B cell (primary cell): ENCODE measurements around the gene CDK2. TPM values are rescaled to one million over a fixed set of nuclear protein-coding genes. Genes with fewer than 3 reads are reported as not detected.
"Not testable (repeated sequence)": the region's sequence is repeated elsewhere in the genome, so short reads cannot be mapped to it uniquely, and the experiment has no call there.

Experiments used
- ATAC-seq: fragments of 200-7000 bp; cut with Tn5 transposase; one replicate; pipeline ENCODE4 v1.10.0; 2021; ENCODE audit warnings: low read depth, mild to moderate bottlenecking, moderate number of reproducible peaks, moderate library complexity
- CTCF ChIA-PET: fragments of 350-600 bp; sonication (Branson Sonifier 250); formaldehyde crosslinking; loops from one replicate; lab custom pipeline; 2021; ENCODE audit warnings: antibody characterized with exemption, inconsistent platforms; lab: Charles Lee
- POLR2A ChIA-PET: fragments of 350-600 bp; sonication (Branson Sonifier 250); formaldehyde crosslinking; loops from one replicate; lab custom pipeline; 2021; ENCODE audit warnings: antibody characterized with exemption; lab: Charles Lee
- DNase-seq: peaks from one replicate; pipeline ENCODE4 v3.0.0; 2013
- H2AFZ ChIP-seq: 2 replicates; pipeline ENCODE4 v1.6.1; 2012; ENCODE audit warnings: mild to moderate bottlenecking, low read depth, low read length; ENCODE audit not compliant: insufficient read depth, poor library complexity, severe bottlenecking
- H3K27ac ChIP-seq, 2 donors: 1 replicate in 1 of 2; 2 replicates in 1 of 2; pipeline ENCODE4 v1.5.1; 2012 to 2013; ENCODE audit warnings: low read length in 2 of 2, mild to moderate bottlenecking in 2 of 2, moderate library complexity in 1 of 2
- H3K27me3 ChIP-seq, 4 experiments: fragments of 200-600 bp in 1 of 4; sonication (generic) in 1 of 4; replicated peaks in 1 of 4; 1 replicate in 2 of 4; 2 replicates in 2 of 4; pipeline versions ENCODE4 v1.6.1 to v1.7.0; 2013 to 2016; ENCODE audit warnings: low read length in 3 of 4, mild to moderate bottlenecking in 2 of 4, mixed read lengths in 1 of 4, moderate library complexity in 1 of 4; ENCODE audit not compliant: insufficient read depth in 4 of 4, control insufficient read depth in 3 of 4; ENCODE audit errors: control extremely low read depth in 1 of 4
- H3K36me3 ChIP-seq, 2 experiments: replicated peaks in 1 of 2; 1 replicate in 1 of 2; 2 replicates in 1 of 2; pipeline versions ENCODE4 v1.6.1 to v1.7.1; 2013; ENCODE audit warnings: low read length in 1 of 2; ENCODE audit not compliant: insufficient read depth in 2 of 2, control insufficient read depth in 1 of 2; ENCODE audit errors: control extremely low read depth in 1 of 2, extremely low read depth in 1 of 2
- H3K4me1 ChIP-seq, 2 donors: fragments of 200-600 bp in 1 of 2; sonication (generic) in 1 of 2; 1 replicate in 1 of 2; 2 replicates in 1 of 2; pipeline versions ENCODE4 v1.5.1 to v1.6.1; 2013 to 2017; ENCODE audit warnings: low read length in 2 of 2; ENCODE audit not compliant: control insufficient read depth in 2 of 2, insufficient read depth in 2 of 2
- H3K4me2 ChIP-seq: replicated peaks from 2 replicates; pipeline ENCODE3; 2012; ENCODE audit warnings: mild to moderate bottlenecking, low read depth, low read length; ENCODE audit not compliant: poor library complexity, severe bottlenecking
- H3K4me3 ChIP-seq, 5 experiments: fragments of 200-600 bp in 1 of 5; sonication (generic) in 1 of 5; 1 replicate in 3 of 5; 2 replicates in 2 of 5; pipeline versions ENCODE4 v1.5.1 to v1.7.0; 2011 to 2016; ENCODE audit warnings: low read length in 4 of 5, mild to moderate bottlenecking in 4 of 5, low read depth in 2 of 5, control low read depth in 1 of 5, moderate library complexity in 1 of 5; ENCODE audit not compliant: insufficient read depth in 1 of 5; ENCODE audit errors: control extremely low read depth in 1 of 5, extremely low read depth in 1 of 5
- H3K79me2 ChIP-seq: fragments of 200-600 bp; sonication (generic); one replicate; pipeline ENCODE4 v1.6.0; 2016; ENCODE audit warnings: low read length; ENCODE audit not compliant: control insufficient read depth, insufficient read depth
- H3K9ac ChIP-seq: fragments of 200-600 bp; sonication (generic); 2 replicates; pipeline ENCODE4 v1.6.1; 2017; ENCODE audit warnings: mild to moderate bottlenecking, low read length, moderate library complexity
- H3K9me3 ChIP-seq, 3 donors: one replicate each; pipeline versions ENCODE4 v1.6.1 to v1.7.1; 2013; ENCODE audit warnings: low read length in 2 of 3; ENCODE audit not compliant: control insufficient read depth in 2 of 3, insufficient read depth in 1 of 3; ENCODE audit errors: control extremely low read depth in 1 of 3
- H4K20me1 ChIP-seq: 2 replicates; pipeline ENCODE4 v1.6.0; 2012; ENCODE audit warnings: mild to moderate bottlenecking, low read length; ENCODE audit not compliant: insufficient read depth, control insufficient read depth, poor library complexity, severe bottlenecking
- H3K27ac Mint-ChIP-seq: one replicate; pipeline ENCODE4 v1.8.0; 2021; ENCODE audit warnings: mixed read lengths
- H3K27me3 Mint-ChIP-seq: one replicate; pipeline ENCODE4 v1.8.0; 2021; ENCODE audit warnings: mixed read lengths
- H3K4me1 Mint-ChIP-seq: one replicate; pipeline ENCODE4 v1.8.0; 2021; ENCODE audit warnings: mixed read lengths
- H3K4me3 Mint-ChIP-seq: one replicate; pipeline ENCODE4 v1.8.0; 2021; ENCODE audit warnings: mixed read lengths
- H3K9me3 Mint-ChIP-seq: one replicate; pipeline ENCODE4 v1.8.0; 2022; ENCODE audit warnings: mixed read lengths; ENCODE audit not compliant: insufficient read depth
- CTCF ChIP-seq: fragments of 200-600 bp; IDR thresholded peaks from one replicate; pipeline ENCODE4 v1.8.0; 2022; ENCODE audit warnings: antibody characterized with exemption, mild to moderate bottlenecking
- WGBS: methylation state at CpG from one replicate; pipeline ENCODE4 v1.1.5; 2013; ENCODE audit warnings: missing lambda C conversion rate; ENCODE audit not compliant: insufficient coverage; 5-methylcytosine and 5-hydroxymethylcytosine counted together
- intact Hi-C: fragments of 100-400 bp; cut with micrococcal nuclease; formaldehyde crosslinking; loops from one replicate; pipeline ENCODE4 v1.10.0; 2022
- polyA plus RNA-seq: library from polyadenylated mRNA; depleted of rRNA; stranded (reverse); fragments of >200 nt; gene quantifications from 2 replicates; pipeline ENCODE4 v1.2.3, GENCODE V29; 2012
- total RNA-seq, 2 donors: library from RNA; stranded (reverse); fragments of 120-200 nt in 1 of 2; gene quantifications; 1 replicate in 1 of 2; 2 replicates in 1 of 2; pipeline versions ENCODE4 v1.2.3 to v1.2.4, GENCODE V29; 2013 to 2022

CDK2 gene
- total and polyA plus RNA-seq, 2 donors (not counting 1 experiment from before 2014, with no cell fraction given), result 10.8 to 32.8 TPM

GRCh38 chr12:55922126-55922525 lies 44.5 kb upstream of the CDK2 start:
- Histone ChIP-seq H3K9me3 (no peaks in the 10 kb centered on the region), H3K4me3 (no peak overlapping the region), H2AFZ (no peak overlapping the region), H3K9ac (no peak overlapping the region), H4K20me1 (peaks cover 10% of the 10 kb centered on the region), H3K36me3 (peaks cover 1 to 27% of the 10 kb centered on the region in 2 experiments), H3K79me2 (peaks cover 84% of the 10 kb centered on the region), H3K27ac (no peak overlapping the region), H3K4me1 (peaks cover 6 to 7% of the 10 kb centered on the region in 2 donors), H3K4me2 (no peak overlapping the region), H3K27me3 (no peaks in the 10 kb centered on the region)
- ATAC-seq, result no peak
- H3K27ac Mint-ChIP-seq, result no peak overlapping the region
- TF ChIP-seq CTCF, result no peak
- H3K4me3 Mint-ChIP-seq, result no peak overlapping the region
- ChIA-PET CTCF (interaction anchor here (1.0 to 2.3 kb wide), 2 partner anchors 10 to 18 kb away, joined by 3 to 7 read pairs; no protein-coding TSS in a partner anchor), POLR2A (no interaction called here)
- intact Hi-C loops, result loop anchor here (10.0 kb wide), 1 partner anchor 277 kb away; no protein-coding TSS in a partner anchor
- H3K27me3 Mint-ChIP-seq, result no peaks in the 10 kb centered on the region
- no CpG with 5 or more reads among the region's 3 CpGs for WGBS
- no peak for DNase-seq
- no peaks in the 10 kb centered on the region for H3K9me3 Mint-ChIP-seq
- peaks cover 30% of the 10 kb centered on the region for H3K4me1 Mint-ChIP-seq

- Histone ChIP-seq H4K20me1 (peaks cover 10% of the 10 kb centered on the region), H3K79me2 (peaks cover 73% of the 10 kb centered on the region), H3K4me1 (peaks cover 7 to 16% of the 10 kb centered on the region in 2 donors), H3K36me3 (peaks cover 1 to 27% of the 10 kb centered on the region in 2 experiments)
- H2AFZ ChIP-seq, H3K9ac ChIP-seq, H3K4me2 ChIP-seq, ATAC-seq, H3K27me3 ChIP-seq, POLR2A ChIA-PET, H3K27me3 Mint-ChIP-seq, H3K9me3 ChIP-seq, H3K4me3 ChIP-seq, H3K27ac ChIP-seq, H3K9me3 Mint-ChIP-seq, H3K4me3 Mint-ChIP-seq, DNase-seq, H3K27ac Mint-ChIP-seq: not testable (repeated sequence)
- peaks cover 33% of the 10 kb centered on the region for H3K4me1 Mint-ChIP-seq
- WGBS, result 98% methylated on average over 4 of the region's 9 CpGs
- CTCF ChIA-PET, result interaction anchor here (0.7 to 5.2 kb wide), 3 partner anchors 17 to 186 kb away, joined by 3 to 49 read pairs (median 7); no protein-coding TSS in a partner anchor
- intact Hi-C loops, result loop anchor here (10.0 kb wide), 1 partner anchor 279 kb away; no protein-coding TSS in a partner anchor
These were observed 43.0 kb upstream of the CDK2 start for GRCh38 chr12:55923648-55924047.
